Right forelimb (tissue), 1 donor: ENCODE data around the gene EFHC1.

Experiments
- DNase-seq: peaks from one replicate; pipeline ENCODE4 v3.0.0-alpha.2; 2018

EFHC1 gene

GRCh38 chr6:52560462-52560861, 140.3 kb downstream of the EFHC1 start:
- no peak for DNase-seq

- DNase-seq, result no peak
Observed at GRCh38 chr6:52562911-52563310, 142.8 kb downstream of the EFHC1 start.

- DNase-seq, result no peak
Observed at GRCh38 chr6:52564856-52565255, 144.7 kb downstream of the EFHC1 start.

- no peak for DNase-seq
Observed at GRCh38 chr6:52566201-52566600, 146.1 kb downstream of the EFHC1 start.

- DNase-seq, result no peak
Observed at GRCh38 chr6:52566853-52567279, 146.7 kb downstream of the EFHC1 start.

GRCh38 chr6:52568320-52568719, 148.2 kb downstream of the EFHC1 start:
- DNase-seq, result no peak

- peak; percentile 76 for DNase-seq
Observed at GRCh38 chr6:52570291-52570700, 150.2 kb downstream of the EFHC1 start.

- no peak for DNase-seq
Observed at GRCh38 chr6:52571099-52571755, 151.1 kb downstream of the EFHC1 start.

- DNase-seq, result no peak
Observed at GRCh38 chr6:52572536-52572935, 152.4 kb downstream of the EFHC1 start.

- no peak for DNase-seq
Observed at GRCh38 chr6:52573295-52573694, 153.2 kb downstream of the EFHC1 start.
